ENCODE data around the gene ZNF319. TPM values are rescaled to one million over a fixed set of nuclear protein-coding genes. Genes with fewer than 3 reads are reported as not detected.

Gene ZNF319
- polyA plus RNA-seq, 1 donor (not counting 4 experiments of a cell fraction or from before 2014, with no cell fraction given) = 3.3 TPM

- Histone ChIP-seq H3K27ac (ENCODE audit: control insufficient read depth, insufficient read depth, low read length) (no peak overlapping the region), H3K9ac (ENCODE audit: control insufficient read depth, extremely low read depth, insufficient read depth, low read length) (no peak overlapping the region), H3K4me1 (ENCODE audit: control insufficient read depth, extremely low read depth, insufficient read depth, low read length) (no peaks in the 10 kb centered on the region), H4K20me1 (ENCODE audit: control insufficient read depth, extremely low read depth, insufficient read depth, low read length) (no peaks in the 10 kb centered on the region), H3K36me3 (ENCODE audit: control insufficient read depth in 2 of 2, extremely low read depth in 1 of 2, insufficient read depth in 2 of 2, low read length in 2 of 2) (peaks cover 0 to 3% of the 10 kb centered on the region in 2 experiments), H2AFZ (ENCODE audit: control insufficient read depth, low read length) (no peak overlapping the region), H3K27me3 (ENCODE audit: control insufficient read depth, extremely low read depth, insufficient read depth, low read length) (no peaks in the 10 kb centered on the region), H3K9me3 (ENCODE audit: control insufficient read depth, low read depth, low read length) (no peaks in the 10 kb centered on the region), H3K9me1 (ENCODE audit: control insufficient read depth, extremely low read depth, insufficient read depth, low read length) (no peaks in the 10 kb centered on the region), H3K4me3 (ENCODE audit: control insufficient read depth in 2 of 3, extremely low read depth in 1 of 3, insufficient read depth in 2 of 3, low read depth in 1 of 3, low read length in 3 of 3) (no peak overlapping the region), H3K79me2 (ENCODE audit: control insufficient read depth, insufficient read depth, low read length) (no peaks in the 10 kb centered on the region), H3K4me2 (ENCODE audit: control insufficient read depth, extremely low read depth, insufficient read depth, low read depth, low read length) (no peak overlapping the region)
- dilution Hi-C loops (cut with MboI; ENCODE audit: extremely low pct_ligation_motif_present, low sequenced_read_pairs) = no loop called here
- no peak for FAIRE-seq
- TF ChIP-seq EZH2 (IDR thresholded peaks at IDR 0.05; ENCODE audit: low read length) (no peak), CTCF (optimal IDR thresholded peaks at IDR 0.05 in 1 of 3, IDR thresholded peaks at IDR 0.05 in 1 of 3, conservative IDR thresholded peaks at IDR 0.05 in 1 of 3; ENCODE audit: extremely low read depth in 1 of 3, insufficient read depth in 2 of 3, low read length in 3 of 3) (no peak)
- DNase-seq (ENCODE audit: low read depth, low spot score) = no peak
These were observed 43.2 kb upstream of the ZNF319 start for GRCh38 chr16:58043571-58044155.

- Histone ChIP-seq H3K27me3 (ENCODE audit: control insufficient read depth, extremely low read depth, insufficient read depth, low read length) (no peaks in the 10 kb centered on the region), H3K4me3 (ENCODE audit: control insufficient read depth in 2 of 3, extremely low read depth in 1 of 3, insufficient read depth in 2 of 3, low read depth in 1 of 3, low read length in 3 of 3) (no peak overlapping the region), H4K20me1 (ENCODE audit: control insufficient read depth, extremely low read depth, insufficient read depth, low read length) (no peaks in the 10 kb centered on the region), H3K9me3 (ENCODE audit: control insufficient read depth, low read depth, low read length) (no peaks in the 10 kb centered on the region), H3K79me2 (ENCODE audit: control insufficient read depth, insufficient read depth, low read length) (no peaks in the 10 kb centered on the region), H3K27ac (ENCODE audit: control insufficient read depth, insufficient read depth, low read length) (no peak overlapping the region), H3K9me1 (ENCODE audit: control insufficient read depth, extremely low read depth, insufficient read depth, low read length) (no peaks in the 10 kb centered on the region), H3K9ac (ENCODE audit: control insufficient read depth, extremely low read depth, insufficient read depth, low read length) (no peak overlapping the region), H2AFZ (ENCODE audit: control insufficient read depth, low read length) (no peak overlapping the region), H3K4me1 (ENCODE audit: control insufficient read depth, extremely low read depth, insufficient read depth, low read length) (no peaks in the 10 kb centered on the region), H3K4me2 (ENCODE audit: control insufficient read depth, extremely low read depth, insufficient read depth, low read depth, low read length) (no peak overlapping the region), H3K36me3 (ENCODE audit: control insufficient read depth in 2 of 2, extremely low read depth in 1 of 2, insufficient read depth in 2 of 2, low read length in 2 of 2) (peaks cover 0 to 3% of the 10 kb centered on the region in 2 experiments)
- no peak for FAIRE-seq
- dilution Hi-C loops (cut with MboI; ENCODE audit: extremely low pct_ligation_motif_present, low sequenced_read_pairs) = no loop called here
- TF ChIP-seq CTCF (optimal IDR thresholded peaks at IDR 0.05 in 1 of 3, IDR thresholded peaks at IDR 0.05 in 1 of 3, conservative IDR thresholded peaks at IDR 0.05 in 1 of 3; ENCODE audit: extremely low read depth in 1 of 3, insufficient read depth in 2 of 3, low read length in 3 of 3) (no peak), EZH2 (IDR thresholded peaks at IDR 0.05; ENCODE audit: low read length) (no peak)
- no peak for DNase-seq (ENCODE audit: low read depth, low spot score)
These were observed 42.5 kb upstream of the ZNF319 start for GRCh38 chr16:58042886-58043515.

Data from keratinocyte (primary cell).